CD4-positive, alpha-beta T cell treated with Interferon alpha-2 for 1 hour (primary cell): Measurements from ENCODE around the gene MANBA.
"Not testable (repeated sequence)": the region's sequence is repeated elsewhere in the genome, so short reads cannot be mapped to it uniquely, and the experiment has no call there.

Source experiments
- DNase-seq, 2 donors: peaks; one replicate each; pipeline ENCODE4 v3.0.0-alpha.2; 2020 to 2022

Gene MANBA

GRCh38 chr4:102718833-102719575 is 41.8 kb downstream of the MANBA start:
- not testable (repeated sequence) for DNase-seq

- no peak for DNase-seq
Observed at GRCh38 chr4:102717448-102718092, 43.2 kb downstream of the MANBA start.

DNA sequence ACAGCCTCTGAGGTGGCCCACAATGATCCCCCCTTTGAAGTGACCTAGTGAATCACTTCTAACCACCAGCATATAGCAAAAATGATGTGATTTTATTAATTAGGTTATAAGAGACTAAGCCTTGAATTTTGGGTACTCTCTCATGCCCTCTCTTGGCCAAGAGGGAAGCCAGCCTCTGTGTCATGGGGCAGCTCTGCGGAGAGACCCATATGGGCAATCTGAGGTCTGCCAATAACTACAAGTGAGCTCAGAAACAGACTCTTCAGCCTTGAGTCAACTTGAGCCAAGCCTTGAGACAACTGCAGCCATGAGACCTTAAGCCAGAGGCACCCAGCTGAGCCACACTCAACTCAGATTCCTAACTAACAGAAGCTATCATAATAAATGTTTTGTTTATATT is 45.7 kb downstream of the MANBA start:
- DNase-seq, result no peak

DNA sequence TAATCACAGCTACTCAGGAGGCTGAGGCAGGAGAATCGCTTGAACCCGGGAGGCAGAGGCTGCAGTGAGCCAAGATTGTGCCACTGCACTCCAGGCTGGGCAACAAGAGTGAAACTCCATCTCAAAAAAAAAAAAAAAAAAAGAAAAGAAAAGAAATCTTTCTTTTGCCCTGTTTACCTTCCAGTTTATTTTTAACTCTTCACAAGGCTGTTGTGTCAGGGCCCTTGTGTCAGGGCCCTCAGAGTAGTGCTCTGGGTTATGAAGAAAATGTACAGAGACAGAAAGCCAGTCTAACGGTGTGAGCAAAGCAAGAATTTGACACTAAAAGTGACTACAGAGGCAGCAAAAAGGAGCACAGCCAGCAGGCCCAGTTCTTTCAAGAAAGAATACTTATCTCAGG is 47.0 kb downstream of the MANBA start:
- DNase-seq, result not testable (repeated sequence)

DNA sequence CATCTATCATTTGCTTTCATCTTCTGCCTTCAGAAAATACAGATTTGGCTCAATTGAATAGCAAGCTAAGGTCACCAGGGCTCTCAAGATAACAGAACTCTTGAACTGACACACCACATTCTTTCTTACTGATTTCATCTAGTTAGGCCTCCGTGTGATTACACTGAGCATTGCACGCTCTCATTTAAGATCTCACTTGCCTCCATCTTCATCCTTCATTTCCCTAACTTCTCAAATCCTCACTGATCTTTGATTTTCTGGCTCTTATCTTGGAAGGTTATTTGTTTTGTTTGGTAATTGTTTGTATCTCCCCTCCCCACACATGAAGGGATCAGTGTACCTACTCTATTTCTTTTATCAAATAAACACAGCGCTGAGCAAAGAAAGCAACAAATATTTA is 47.7 kb downstream of the MANBA start:
- DNase-seq, result no peak

DNA sequence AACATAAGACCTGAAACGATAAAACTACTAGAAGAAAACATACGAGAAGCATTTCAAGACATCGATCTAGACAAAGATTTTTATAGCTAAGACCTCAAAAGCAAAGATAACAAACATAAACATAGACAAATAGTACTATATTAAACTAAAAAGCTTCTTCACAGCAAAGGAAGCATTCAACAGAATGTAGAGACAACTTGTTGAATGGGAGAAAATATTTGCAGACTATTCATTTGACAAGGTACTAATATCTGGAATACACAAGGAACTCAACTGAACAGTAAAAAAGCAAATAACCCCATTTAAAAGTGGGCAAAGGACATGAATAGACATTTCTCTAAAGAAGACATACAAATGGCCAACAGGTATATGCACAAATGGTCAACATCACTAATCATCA is 49.8 kb downstream of the MANBA start:
- DNase-seq, result no peak

DNA sequence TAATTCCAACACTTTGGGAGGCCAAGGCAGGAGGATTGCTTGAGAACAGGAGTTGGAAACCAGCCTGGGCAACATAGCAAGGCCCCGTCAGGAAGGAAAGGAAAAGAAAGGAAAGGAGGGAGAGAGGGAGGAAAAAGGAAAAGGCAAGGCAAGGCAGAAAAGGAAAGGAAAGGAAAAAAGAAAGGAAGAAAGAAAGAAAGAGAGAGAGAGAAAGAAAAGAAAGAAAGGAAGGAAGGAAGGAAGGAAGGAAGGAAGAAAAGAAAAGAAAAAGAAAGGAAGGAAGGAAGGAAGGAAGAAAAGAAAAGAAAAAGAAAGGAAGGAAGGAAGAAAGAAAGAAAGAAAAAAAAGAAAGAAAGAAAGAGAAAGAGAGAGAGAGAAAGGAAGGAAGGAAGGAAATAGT is 51.7 kb downstream of the MANBA start:
- not testable (repeated sequence) for DNase-seq

DNA sequence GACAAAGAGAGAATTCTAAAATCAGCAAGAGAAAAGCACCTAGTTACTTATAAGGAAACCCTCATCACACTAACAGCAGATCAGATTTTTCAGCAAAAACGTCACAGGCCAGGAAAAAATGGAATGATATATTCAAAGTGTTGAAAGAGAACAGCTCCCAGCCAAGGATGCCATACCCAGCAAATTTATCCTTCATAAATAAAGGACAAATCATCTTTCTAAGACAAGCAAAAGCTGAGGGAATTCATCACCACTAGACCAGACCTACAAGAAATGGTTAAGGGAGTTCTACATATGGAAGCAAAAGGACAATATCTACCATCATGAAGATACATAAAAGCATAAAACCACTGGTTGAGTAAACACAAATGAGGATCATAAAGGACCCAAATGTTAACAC is 53.6 kb downstream of the MANBA start:
- DNase-seq, result no peak

DNA sequence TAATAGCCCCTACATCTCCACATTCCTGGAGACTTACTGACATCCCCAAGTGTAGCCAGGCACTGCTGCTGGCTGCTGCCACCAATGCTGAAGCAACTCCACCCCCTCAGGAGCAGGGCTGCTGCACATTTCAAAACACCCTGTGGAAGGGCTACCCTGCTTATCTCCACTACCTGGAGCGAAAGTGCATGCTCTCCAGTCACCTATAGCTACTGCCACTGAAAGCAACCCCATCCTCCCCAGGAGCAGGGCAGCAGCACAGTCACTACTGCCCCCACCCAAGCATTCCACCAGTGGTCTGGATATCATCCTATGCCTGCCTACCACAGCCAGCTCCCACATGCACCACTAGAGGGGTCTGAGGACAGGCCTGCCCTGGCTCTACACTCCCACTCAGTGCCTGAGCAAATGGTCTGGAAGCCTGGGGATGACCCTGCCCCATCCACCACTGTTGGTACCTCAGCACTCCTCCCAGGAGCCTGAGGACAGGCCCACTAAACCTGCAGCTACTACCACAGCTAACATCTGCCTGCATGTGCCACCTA is 55.3 kb downstream of the MANBA start:
- DNase-seq, result no peak

DNA sequence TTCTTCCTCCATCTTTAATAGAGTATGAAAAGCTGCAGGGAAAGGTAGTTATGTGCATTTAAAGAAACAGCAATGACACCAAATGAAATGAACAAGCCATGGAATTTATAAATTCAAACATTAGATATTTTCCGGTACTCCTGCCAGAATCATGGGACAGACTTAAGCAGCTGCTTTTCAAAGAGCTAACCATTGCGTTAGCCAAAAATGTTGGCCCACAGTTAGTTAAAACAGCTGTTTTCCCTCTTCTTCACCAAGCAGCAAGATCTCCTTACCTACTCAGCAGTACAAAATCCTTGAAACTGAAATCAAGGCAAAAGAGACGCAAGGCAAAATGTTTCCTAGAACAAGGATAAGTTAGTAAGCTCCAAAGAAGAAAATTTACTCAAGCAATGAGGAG is 64.0 kb downstream of the MANBA start:
- DNase-seq, result no peak

DNA sequence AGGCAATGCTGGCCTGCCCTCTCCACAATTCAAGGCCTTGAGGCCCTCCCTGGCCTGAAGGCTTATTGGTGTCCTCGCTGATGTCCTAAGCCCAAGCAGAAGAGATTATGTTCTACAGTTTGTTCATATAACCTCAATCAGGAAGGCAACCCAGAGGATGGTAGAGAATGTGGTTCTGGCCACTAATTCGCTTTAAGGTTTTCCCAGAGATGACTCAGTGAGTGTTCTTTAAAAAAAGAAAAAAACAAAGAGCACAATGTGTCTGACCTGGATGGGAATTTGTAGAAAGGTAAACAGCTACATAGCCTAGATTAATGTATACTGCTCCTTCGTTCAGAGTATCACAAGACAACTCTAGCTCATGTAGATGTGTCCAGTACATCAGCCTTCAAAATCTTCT is 66.0 kb downstream of the MANBA start:
- DNase-seq, result no peak

DNA sequence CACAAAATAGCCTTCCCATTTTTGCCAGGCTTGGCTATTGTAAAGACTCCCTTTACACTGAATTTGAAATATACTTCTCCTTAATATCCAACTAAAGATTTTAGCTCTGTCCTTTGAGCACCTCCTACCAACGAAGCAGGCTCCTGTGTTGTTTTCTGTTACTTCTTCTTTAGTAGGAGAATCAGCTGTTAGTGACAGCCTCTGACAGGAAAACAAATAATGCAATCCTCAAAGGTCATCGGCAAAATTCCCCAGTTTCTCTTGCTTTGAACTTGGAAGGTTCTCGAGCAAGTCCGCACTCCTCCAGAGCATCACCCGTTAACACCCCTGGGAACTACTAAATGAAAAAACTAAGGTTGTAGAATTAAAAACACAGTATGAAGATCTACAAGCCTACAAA is 66.9 kb downstream of the MANBA start:
- DNase-seq, result no peak

DNA sequence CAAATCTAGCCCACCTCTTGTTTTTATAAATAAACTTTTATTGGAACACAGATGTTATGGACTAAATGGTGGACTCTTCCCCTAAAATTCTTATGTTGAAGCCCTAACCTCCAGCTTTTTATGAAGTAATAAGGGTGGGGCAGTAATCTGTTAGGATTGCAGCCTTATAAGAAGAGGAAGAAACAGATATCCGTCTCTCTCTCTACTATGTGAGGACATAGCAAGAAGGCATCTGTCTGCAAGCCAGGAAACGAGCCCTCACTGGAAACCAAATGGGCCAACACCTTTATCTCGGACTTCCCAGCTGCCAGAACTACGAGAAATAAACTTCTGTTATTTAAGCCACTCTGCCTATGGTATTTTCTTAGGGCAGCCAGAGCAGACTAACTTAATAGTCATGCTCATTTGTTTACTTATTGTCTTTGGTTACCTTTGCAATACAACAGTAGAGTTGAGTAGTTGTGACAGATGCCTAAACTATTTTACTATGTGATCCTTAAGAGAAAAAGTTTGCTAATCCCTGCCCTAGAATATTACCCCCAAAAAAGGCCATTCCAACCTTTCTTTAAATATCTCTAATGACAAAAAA is 67.4 kb downstream of the MANBA start:
- DNase-seq, result no peak

- DNase-seq, result no peak
Observed at GRCh38 chr4:102692474-102692873, 68.3 kb downstream of the MANBA start.

GRCh38 chr4:102687982-102688433 is 72.8 kb downstream of the MANBA start:
- no peak for DNase-seq

- no peak for DNase-seq
Observed at GRCh38 chr4:102687373-102687981, 73.3 kb downstream of the MANBA start.

GRCh38 chr4:102685768-102686167 is 75.0 kb downstream of the MANBA start:
- no peak for DNase-seq

DNA sequence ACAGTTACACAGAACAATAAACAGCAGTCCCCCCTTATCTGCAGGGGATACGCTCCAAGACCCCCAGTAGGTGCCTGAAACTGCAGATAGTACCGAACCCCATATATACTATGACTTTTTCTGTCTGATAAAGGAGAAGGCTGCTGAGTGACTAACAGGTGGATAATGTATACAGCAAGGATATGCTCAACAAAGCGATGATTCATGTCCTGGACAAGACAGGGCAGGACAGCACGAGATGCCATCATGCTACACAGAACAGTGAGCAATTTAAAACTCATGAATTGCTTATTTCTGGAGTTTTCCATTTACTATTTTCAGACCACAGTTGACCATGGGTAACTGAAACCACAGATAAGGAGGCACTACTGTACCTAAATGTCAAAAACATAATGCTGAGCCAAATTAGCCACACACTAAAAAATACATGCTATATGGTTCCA is 76.1 kb downstream of the MANBA start:
- no peak for DNase-seq

DNA sequence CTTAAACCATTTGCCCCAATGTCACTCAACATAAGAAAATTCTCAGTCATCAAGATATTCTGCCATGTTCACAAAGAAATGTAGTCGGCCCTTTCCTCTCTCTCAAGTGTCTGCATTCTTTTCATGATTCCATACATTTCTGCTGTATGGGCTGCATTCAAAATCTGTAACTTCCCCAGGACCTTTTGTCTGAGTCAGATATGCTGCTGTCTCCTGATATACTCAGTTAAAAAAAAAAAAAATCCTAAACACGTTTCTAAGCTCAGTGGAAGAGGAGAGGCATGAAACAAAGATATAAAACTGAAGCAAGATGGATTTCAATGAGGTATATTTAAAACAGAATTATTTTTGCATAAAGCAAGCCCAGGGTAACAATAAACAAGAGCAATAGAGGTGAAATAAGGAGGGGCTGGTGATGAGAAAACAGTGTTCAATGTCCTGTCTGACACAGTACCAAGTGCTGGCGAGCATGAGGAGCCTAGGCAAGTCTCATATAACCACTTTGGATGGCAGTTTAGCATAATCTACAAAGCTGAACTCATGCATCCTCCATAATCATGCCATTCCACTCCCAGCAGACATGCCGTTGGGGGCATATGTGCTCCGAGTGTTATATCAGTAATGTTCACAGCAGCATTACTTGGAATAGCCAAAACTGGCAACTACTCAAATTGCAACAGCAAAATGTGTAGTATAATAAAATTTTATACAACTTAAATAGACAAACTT is 76.7 kb downstream of the MANBA start:
- DNase-seq, result no peak

- no peak for DNase-seq
Observed at GRCh38 chr4:102678695-102679335, 82.0 kb downstream of the MANBA start.

- no peak for DNase-seq
Observed at GRCh38 chr4:102678107-102678506, 82.7 kb downstream of the MANBA start.

- no peak for DNase-seq
Observed at GRCh38 chr4:102675141-102675540, 85.6 kb downstream of the MANBA start.
